Measurements from ENCODE around the gene FBXW2.
"Not testable (repeated sequence)": the region's sequence is repeated elsewhere in the genome, so short reads cannot be mapped to it uniquely, and the experiment has no call there.

The FBXW2 gene

GRCh38 chr9:120746366-120746765 is 46.9 kb downstream of the FBXW2 start:
- DNase-seq (ENCODE audit: extremely low read depth in 1 of 2, low read depth in 1 of 2), result not testable (repeated sequence)

GRCh38 chr9:120745278-120745677 is 47.9 kb downstream of the FBXW2 start:
- DNase-seq (ENCODE audit: extremely low read depth in 1 of 2, low read depth in 1 of 2), result no peak

DNA sequence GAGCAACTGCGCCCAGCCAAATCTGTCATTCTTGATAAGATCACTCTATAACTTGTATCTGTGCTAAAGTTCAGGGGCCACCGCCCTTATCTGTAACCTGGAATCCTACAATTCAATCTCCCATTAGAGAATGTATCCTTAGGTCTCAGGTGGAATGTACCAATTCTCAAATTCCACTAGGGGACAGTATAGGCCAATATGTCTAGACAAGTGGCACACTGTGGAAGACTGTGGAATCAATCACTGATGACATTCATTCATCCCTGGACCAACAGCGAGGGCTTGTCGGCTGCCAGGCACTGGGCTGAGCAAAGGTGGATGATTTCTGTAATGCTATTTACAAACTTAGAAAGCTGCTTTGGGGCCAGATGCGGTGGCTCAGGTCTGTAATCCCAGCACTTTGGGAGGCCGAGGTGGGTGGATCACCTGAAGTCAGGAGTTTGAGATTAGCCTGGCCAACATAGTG is 50.2 kb downstream of the FBXW2 start:
- DNase-seq (ENCODE audit: extremely low read depth in 1 of 2, low read depth in 1 of 2), result no peak

- DNase-seq (ENCODE audit: extremely low read depth in 1 of 2, low read depth in 1 of 2), result no peak
Observed at GRCh38 chr9:120741701-120742100, 51.5 kb downstream of the FBXW2 start.

- no peak for DNase-seq (ENCODE audit: extremely low read depth in 1 of 2, low read depth in 1 of 2)
Observed at GRCh38 chr9:120741191-120741590, 52.0 kb downstream of the FBXW2 start.

- DNase-seq (ENCODE audit: extremely low read depth in 1 of 2, low read depth in 1 of 2), result no peak
Observed at GRCh38 chr9:120740132-120740531, 53.1 kb downstream of the FBXW2 start.

GRCh38 chr9:120737416-120738165 is 55.6 kb downstream of the FBXW2 start:
- no peak for DNase-seq (ENCODE audit: extremely low read depth in 1 of 2, low read depth in 1 of 2)

DNA sequence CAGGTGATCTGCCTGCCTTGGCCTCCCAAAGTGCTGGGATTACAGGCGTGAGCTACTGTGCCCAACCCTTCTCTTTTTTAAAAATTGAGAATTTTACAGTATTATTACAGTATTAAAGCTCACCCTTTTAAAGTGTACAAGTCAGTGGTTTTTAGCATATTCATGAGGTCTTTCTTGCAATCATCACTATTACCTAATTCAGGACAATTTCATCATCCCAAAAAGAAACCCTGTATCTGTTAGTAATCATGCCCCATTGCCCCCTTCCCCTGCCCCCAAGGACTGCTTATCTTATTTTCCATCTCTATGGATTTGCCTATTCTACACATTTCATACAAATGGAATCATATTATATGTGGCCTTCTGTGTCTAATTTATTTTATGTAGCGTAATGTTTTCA is 56.3 kb downstream of the FBXW2 start:
- DNase-seq (ENCODE audit: extremely low read depth in 1 of 2, low read depth in 1 of 2), result no peak

DNA sequence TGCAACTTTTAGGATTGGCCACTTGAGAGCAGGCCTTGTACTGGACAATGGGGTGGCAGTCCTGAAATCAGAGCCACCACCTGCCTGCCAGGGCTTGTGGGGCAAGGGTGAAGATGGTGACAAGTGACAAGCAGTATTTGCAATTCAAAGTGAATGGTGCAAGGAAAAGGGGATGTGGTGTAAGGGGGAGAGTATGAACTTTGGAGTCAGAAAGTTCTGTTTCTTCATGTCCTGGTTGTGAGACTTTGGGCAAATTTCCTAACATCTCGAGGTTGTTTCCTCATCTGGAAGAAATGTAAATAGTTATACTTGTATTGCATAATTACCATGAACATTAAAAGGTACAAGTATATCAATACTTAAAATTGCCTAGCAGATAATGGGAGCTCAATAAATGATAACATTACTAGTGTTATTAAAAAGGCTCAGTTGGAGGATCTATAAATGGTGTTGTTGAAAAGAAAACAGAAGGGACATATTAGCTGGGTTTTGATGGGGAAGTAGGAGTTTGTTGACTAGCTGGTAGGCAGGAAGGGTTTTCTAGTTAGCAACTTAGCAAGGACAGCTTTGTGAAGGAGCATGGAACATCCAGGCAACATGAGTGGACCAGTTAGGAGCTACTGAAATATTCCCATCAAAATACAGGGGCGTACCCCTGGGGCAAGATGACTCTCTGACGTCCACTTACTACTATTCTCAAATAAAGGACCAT is 57.6 kb downstream of the FBXW2 start:
- DNase-seq (ENCODE audit: extremely low read depth in 1 of 2, low read depth in 1 of 2), result no peak

DNA sequence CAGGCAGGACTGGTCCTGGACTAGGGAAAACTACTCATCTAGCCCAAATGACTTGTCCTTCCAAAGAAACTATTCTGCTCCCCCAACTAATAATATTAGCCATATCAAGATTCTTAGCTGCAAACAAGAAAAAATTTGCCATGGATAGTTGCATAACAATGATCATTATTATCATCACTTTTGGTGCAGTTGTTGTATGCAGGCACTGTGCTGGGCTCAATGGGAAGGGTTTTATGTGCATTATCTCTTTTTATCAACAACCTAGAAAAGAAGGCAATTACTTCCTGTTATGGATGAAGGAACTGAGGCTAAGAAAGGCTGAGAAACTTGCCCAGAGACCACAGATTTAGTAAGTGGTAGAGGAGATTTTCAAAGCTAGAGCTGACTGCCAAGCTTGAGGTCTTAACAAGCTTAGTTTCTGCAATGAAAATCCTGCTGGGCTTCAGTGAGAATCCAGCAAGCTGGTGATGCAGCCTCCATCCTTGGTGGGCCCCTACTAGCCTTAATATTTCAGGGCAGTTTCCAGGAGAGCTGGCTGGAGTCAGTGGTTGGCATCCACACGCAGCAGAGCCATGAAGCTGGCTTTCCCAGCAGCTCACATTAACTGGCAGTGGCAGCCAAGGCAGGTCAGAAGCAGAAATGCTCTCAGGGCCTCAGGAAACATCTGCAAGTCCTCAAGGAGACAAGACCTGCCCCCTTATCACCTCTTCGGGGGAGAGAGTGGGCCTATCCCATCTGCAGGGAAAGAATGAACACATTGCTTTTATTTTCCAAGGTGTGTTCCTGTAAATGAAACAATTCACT is 58.4 kb downstream of the FBXW2 start:
- no peak for DNase-seq (ENCODE audit: extremely low read depth in 1 of 2, low read depth in 1 of 2)

DNA sequence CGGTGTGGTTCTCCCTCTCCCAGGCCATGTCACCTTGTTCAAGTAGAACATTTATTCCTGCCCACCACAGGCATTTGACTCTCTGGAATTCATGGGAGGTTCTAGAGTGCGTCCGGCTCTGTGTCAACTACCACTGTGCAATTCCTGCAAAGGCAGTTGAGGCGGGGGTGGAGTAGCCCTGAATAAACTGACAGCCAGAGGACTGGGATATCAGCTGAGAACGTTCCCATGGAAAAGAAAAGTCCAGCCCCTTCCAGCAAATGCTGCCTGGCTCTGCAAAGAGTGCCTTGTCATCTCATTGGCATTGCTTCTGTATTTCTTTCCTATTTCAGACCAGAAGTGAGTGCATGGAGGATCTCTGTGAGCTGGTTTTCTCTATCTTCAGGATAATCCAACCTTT is 60.0 kb downstream of the FBXW2 start:
- DNase-seq (ENCODE audit: extremely low read depth in 1 of 2, low read depth in 1 of 2), result no peak

- DNase-seq (ENCODE audit: extremely low read depth in 1 of 2, low read depth in 1 of 2), result no peak
Observed at GRCh38 chr9:120730654-120731514, 62.3 kb downstream of the FBXW2 start.

DNA sequence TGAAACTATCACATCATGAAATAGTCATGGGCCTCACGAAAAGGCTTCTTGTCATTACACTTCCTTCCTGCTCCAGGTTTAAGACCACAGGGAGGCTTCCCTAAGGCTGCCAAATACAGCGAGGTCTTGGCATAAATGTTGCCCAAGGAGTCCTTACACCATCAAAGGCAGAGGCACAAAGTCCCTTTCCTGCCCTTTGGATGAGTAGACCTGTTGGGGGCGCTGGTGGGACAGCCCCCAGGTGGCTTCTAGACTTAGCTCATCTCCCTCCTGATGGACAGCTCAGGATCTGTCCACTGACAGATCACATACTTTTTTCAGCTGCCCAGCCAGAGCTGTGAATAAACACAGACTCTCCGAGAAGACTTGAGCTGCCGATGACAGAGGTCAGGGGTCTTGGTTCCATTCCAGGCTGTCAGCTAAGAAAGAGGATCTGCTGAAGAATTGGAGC is 63.4 kb downstream of the FBXW2 start:
- no peak for DNase-seq (ENCODE audit: extremely low read depth in 1 of 2, low read depth in 1 of 2)

- no peak for DNase-seq (ENCODE audit: extremely low read depth in 1 of 2, low read depth in 1 of 2)
Observed at GRCh38 chr9:120726484-120726883, 66.7 kb downstream of the FBXW2 start.

DNA sequence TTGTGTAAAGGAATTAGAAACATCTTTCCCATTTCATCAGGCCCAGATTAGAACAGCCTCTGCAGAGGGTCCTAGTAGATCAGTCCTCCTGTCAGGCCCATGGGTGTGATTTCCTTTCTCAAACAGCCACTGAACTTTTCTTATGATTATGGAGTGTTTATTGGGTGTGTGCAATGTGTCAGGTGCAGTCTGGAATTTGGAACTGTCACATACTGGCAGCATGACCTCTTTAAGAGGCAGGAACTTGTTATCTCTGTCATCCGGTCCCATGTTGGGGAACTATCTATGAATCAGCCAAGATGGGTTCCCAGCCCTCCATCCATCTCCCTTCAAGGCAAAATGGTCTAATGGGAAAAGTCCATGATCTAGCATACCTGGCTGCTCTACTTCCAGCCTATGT is 67.3 kb downstream of the FBXW2 start:
- DNase-seq (ENCODE audit: extremely low read depth in 1 of 2, low read depth in 1 of 2), result no peak

DNA sequence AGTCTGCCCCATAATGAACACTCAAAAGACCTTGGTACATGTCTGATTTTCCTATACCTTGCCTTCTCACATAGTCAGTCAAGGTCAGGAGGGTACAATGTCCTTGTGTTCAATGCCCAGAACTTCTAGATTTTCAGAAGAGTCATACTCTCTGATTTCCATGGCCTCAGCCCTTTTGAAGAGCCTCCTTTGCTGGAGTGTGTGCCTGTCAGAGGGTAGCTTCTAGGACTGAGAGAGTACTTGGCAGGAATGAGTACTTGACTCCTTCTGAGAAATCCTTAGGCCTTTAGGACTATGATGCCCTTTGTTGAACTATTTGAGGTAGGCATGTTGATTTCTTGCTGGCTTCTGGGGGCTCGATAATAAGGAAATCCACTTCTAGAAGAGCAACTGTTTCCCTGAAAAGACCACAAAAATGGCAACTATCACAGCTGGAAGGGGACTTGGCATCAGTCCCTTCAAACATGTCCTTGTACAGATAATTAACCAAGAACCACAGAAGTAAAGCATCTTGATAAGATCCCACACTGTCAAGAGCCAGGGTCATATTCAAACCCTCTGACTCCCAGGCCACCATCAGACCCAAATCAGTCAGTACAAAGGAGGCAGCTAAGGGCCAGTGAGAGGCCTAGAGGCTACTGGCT is 68.3 kb downstream of the FBXW2 start:
- DNase-seq (ENCODE audit: extremely low read depth in 1 of 2, low read depth in 1 of 2), result no peak

DNA sequence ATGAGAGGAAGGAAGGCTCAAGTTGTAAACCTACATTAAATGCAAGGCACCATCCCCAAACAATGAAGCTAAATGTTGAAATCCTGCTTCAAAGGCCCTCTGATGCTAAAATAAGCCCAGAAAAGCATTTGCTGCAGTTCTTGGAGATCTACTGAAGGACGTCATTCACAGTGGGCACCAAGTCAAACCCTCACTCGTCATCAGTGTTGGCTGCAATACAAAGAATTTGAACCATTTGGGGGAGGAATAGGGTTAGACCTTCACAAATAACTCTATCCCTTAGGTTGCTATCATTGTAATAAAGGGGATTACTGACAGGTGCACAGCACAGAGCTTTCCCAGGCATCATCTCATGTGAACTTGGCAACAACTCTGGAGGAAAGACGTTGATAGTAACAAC is 69.7 kb downstream of the FBXW2 start:
- DNase-seq (ENCODE audit: extremely low read depth in 1 of 2, low read depth in 1 of 2), result no peak

DNA sequence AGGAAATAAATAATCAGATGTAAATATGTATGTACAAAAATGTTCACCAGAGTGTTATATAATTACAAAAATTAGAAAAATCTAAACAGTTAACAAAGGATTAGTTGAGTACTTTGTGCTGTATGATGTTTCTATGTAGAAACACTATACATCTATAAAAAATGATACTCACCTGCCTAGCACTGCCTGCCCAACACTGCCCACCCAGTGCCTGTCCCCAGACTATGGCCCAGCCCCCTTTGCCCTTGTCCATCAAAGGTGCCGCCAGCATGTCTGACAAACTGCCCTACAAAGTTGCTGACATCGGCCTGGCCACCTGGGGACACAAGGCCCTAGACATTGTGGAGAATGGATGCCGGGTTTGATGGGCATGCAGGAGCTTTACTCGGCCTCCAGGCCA is 72.8 kb downstream of the FBXW2 start:
- no peak for DNase-seq (ENCODE audit: extremely low read depth in 1 of 2, low read depth in 1 of 2)

- no peak for DNase-seq (ENCODE audit: extremely low read depth in 1 of 2, low read depth in 1 of 2)
Observed at GRCh38 chr9:120718316-120718715, 74.9 kb downstream of the FBXW2 start.

GRCh38 chr9:120717176-120717575 is 76.0 kb downstream of the FBXW2 start:
- DNase-seq (ENCODE audit: extremely low read depth in 1 of 2, low read depth in 1 of 2), result no peak

Data from activated CD8-positive, alpha-beta memory T cell treated with anti-CD3 and anti-CD28 coated beads for 1 hour (primary cell).